Breast epithelium (tissue), 3 donors: ENCODE measurements around the gene DNAH17.

Experiments used
- CTCF ChIP-seq, 3 donors: fragments of 450-650 bp; IDR thresholded peaks; one replicate each; pipeline ENCODE4 v1.5.1; 2016 to 2017; ENCODE audit warnings: antibody characterized with exemption in 3 of 3, mild to moderate bottlenecking in 3 of 3, moderate library complexity in 3 of 3
- POLR2AphosphoS5 ChIP-seq, 3 donors: sonication (generic); formaldehyde crosslinking; IDR thresholded peaks; one replicate each; pipeline ENCODE4 v1.6.1; 2017; ENCODE audit warnings: antibody characterized with exemption in 3 of 3

GRCh38 chr17:78381601-78382232 lies 195.5 kb downstream of the DNAH17 start:
- TF ChIP-seq POLR2AphosphoS5 (IDR thresholded peaks at IDR 0.05) (no peak), CTCF (IDR thresholded peaks at IDR 0.05) (no peak)
